ENCODE results near the gene TCERG1L.

DNA sequence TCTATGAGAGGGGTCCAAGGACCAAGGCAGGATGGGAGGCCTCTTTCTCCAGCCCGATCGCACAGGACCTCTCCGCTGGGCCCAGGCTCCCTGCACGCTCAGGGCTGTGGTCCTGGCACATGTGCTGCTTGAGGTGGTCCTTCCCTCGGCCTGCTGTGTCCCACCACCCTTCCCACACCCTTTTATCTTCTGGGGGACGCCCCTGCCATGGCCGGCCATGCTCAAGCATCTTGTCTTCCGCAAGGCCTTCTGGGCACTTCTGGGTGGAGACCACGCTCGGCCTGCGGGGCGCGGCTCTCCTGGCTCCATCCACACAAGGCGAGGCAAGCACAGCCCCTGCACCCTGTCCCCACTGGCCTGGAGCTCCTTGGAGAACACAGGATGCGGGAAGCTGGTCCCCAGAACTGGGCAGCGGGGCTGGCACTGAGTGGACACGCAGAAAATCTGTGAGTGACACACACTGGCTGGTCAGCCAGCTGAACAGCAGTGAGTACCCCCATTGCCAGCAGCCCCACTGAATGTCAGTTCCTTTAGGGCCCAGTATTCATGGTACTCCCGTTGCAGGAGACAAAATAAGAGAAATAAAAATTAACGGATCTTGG lies 115.9 kb downstream of the TCERG1L start:
- TF ChIP-seq, protein P1, sequence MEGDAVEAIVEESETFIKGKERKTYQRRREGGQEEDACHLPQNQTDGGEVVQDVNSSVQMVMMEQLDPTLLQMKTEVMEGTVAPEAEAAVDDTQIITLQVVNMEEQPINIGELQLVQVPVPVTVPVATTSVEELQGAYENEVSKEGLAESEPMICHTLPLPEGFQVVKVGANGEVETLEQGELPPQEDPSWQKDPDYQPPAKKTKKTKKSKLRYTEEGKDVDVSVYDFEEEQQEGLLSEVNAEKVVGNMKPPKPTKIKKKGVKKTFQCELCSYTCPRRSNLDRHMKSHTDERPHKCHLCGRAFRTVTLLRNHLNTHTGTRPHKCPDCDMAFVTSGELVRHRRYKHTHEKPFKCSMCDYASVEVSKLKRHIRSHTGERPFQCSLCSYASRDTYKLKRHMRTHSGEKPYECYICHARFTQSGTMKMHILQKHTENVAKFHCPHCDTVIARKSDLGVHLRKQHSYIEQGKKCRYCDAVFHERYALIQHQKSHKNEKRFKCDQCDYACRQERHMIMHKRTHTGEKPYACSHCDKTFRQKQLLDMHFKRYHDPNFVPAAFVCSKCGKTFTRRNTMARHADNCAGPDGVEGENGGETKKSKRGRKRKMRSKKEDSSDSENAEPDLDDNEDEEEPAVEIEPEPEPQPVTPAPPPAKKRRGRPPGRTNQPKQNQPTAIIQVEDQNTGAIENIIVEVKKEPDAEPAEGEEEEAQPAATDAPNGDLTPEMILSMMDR (IDR thresholded peaks at IDR 0.05), result no peak
- TF ChIP-seq, protein P2, sequence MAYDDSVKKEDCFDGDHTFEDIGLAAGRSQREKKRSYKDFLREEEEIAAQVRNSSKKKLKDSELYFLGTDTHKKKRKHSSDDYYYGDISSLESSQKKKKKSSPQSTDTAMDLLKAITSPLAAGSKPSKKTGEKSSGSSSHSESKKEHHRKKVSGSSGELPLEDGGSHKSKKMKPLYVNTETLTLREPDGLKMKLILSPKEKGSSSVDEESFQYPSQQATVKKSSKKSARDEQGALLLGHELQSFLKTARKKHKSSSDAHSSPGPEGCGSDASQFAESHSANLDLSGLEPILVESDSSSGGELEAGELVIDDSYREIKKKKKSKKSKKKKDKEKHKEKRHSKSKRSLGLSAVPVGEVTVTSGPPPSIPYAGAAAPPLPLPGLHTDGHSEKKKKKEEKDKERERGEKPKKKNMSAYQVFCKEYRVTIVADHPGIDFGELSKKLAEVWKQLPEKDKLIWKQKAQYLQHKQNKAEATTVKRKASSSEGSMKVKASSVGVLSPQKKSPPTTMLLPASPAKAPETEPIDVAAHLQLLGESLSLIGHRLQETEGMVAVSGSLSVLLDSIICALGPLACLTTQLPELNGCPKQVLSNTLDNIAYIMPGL (CRISPR knock-in tag; IDR thresholded peaks at IDR 0.05), result no peak

All from WTC11 (cell line).